ENCODE results near the gene RPTN.

RPTN gene

DNA sequence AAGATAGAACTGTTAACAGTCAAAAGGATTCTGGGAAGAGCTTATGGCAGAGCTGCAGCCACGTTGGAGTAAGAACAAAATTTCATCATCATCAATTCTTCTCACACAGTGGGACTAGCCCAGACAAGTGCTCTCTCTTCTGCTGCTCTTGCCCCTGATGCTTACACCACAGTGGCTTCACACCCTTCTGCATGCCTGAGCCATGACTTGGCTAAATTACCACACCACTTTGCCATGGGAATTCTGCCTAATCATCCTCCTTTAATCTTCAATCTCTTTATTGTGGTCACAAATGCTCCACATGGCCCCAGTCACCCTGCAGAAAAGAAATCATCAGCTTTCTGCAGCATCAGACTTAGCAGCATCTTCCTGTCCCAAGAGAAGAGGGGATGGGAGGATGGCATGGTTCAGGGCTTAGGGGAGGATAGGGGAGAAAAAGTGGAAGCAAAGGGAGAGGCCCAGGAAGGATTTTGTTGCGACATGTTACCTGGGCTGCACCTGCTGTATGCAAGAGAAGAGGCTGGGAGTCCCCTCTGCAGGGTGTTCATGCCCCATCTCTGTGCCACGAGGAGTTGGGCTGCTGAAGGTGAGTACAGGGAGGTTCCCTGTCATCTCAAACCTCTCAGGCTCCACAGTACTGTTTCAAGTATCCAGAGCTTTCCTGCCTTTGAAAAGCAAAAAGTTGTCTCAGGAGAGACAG, 9.0 kb upstream of the RPTN start:
- no peak for DNase-seq
- H3K9me3 ChIP-seq (ENCODE audit: severe bottlenecking): no peaks in the 10 kb centered on the region
- peaks cover 98% of the 10 kb centered on the region for H3K27me3 ChIP-seq (ENCODE audit: insufficient read depth, low read depth, severe bottlenecking)
- TF ChIP-seq, protein P1, sequence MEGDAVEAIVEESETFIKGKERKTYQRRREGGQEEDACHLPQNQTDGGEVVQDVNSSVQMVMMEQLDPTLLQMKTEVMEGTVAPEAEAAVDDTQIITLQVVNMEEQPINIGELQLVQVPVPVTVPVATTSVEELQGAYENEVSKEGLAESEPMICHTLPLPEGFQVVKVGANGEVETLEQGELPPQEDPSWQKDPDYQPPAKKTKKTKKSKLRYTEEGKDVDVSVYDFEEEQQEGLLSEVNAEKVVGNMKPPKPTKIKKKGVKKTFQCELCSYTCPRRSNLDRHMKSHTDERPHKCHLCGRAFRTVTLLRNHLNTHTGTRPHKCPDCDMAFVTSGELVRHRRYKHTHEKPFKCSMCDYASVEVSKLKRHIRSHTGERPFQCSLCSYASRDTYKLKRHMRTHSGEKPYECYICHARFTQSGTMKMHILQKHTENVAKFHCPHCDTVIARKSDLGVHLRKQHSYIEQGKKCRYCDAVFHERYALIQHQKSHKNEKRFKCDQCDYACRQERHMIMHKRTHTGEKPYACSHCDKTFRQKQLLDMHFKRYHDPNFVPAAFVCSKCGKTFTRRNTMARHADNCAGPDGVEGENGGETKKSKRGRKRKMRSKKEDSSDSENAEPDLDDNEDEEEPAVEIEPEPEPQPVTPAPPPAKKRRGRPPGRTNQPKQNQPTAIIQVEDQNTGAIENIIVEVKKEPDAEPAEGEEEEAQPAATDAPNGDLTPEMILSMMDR (IDR thresholded peaks at IDR 0.05; ENCODE audit: low read depth, low read length): no peak
- no peaks in the 10 kb centered on the region for H3K36me3 ChIP-seq
- H3K4me3 ChIP-seq (ENCODE audit: low read depth, low read length): no peak overlapping the region
- no peak overlapping the region for H3K27ac ChIP-seq

DNA sequence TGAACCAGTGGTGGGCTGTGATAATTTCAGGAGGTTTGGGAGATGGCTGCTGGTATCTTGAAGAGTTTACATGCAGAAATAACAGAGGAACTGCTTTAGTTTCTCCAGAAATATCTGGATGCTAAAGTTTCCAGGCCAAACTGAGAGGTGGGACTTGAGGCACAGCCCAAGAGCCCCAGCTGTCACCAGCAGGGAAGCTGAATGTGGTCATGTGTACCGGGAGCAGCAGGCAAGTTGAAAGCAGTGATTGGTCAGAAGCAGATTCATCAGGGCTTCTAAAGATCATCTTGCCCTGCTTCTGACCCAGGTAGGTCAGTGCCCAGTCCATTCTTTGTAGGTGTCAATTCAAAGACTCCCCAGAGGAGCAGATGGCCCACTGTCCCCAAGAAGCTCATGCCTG, 7.9 kb upstream of the RPTN start:
- Histone ChIP-seq H3K36me3 (no peaks in the 10 kb centered on the region), H3K4me3 (ENCODE audit: low read depth, low read length) (no peak overlapping the region), H3K27ac (no peak overlapping the region), H3K9me3 (ENCODE audit: severe bottlenecking) (no peaks in the 10 kb centered on the region), H3K27me3 (ENCODE audit: insufficient read depth, low read depth, severe bottlenecking) (peaks cover 98% of the 10 kb centered on the region)
- no peak for DNase-seq
- TF ChIP-seq, protein P1 (IDR thresholded peaks at IDR 0.05; ENCODE audit: low read depth, low read length): no peak

DNA sequence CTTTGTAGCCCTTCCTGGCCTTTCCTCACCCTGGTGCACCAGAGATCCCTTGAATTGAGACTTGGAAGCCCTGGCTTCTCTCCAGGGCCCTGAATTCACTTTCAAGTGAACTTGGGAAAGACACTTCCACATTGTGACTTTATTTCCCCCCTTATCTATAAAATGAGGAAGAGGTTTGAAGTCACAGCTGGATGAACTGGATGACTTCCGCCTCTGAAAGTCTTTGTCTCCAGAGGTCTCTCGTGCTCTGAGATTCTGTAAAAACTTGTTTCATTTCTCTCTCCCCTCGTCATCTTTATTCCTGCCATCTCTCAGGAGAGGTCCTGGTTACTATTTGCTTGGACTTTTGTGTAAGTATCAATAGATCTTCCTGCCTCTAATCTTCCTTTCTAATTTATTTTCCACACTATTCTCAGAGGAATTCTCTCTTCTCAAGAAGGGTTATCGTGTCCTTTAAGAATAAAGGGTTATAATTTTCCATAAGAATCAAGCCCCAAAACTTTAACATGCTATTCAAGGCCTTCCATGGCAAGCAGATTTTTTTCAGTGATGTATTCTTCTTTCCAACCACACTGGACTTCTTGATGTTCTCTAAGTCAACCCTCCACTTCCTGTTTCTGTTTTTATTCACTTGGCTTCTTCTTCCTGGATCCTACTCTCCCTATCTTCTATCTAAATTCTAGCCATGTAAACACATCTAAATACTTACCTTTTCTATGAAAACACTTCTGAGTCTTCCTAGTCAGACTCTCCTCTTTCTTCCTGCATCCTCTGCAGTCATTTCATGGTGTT, 6.5 kb upstream of the RPTN start:
- TF ChIP-seq, protein P1 (IDR thresholded peaks at IDR 0.05; ENCODE audit: low read depth, low read length): no peak
- Histone ChIP-seq H3K9me3 (ENCODE audit: severe bottlenecking) (no peaks in the 10 kb centered on the region), H3K27me3 (ENCODE audit: insufficient read depth, low read depth, severe bottlenecking) (peaks cover 98% of the 10 kb centered on the region), H3K27ac (no peak overlapping the region), H3K36me3 (no peaks in the 10 kb centered on the region), H3K4me3 (ENCODE audit: low read depth, low read length) (no peak overlapping the region)
- no peak for DNase-seq

DNA sequence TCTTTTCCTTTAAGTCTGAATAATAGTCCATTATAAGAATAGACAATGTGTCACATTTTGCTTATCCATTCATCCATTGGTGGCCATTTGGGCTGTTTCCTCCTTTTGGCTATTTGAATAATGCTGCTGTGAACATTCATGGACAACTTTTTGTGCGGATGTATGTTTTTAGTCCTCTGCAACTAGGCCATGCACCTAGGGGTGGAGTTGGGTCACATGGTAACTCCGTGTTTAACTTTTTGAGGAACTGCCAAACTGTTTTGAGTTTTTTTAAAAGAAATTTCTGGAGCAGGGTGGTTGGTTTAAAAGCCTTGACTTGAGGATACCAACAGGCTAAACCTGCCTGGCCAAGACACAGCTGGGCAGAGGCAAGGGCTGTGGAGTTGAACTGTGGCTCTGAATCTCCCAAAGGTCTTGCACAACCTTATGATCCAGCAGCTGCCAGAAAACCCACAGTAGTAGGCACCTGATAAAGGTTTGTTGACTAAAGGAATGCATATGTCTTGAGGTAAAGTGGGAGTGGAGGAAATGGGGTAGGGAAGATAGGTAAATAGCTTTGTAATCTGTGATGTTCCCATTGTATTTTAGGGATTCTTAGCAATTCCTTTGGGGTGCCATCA, 5.6 kb upstream of the RPTN start:
- H3K36me3 ChIP-seq: no peaks in the 10 kb centered on the region
- H3K9me3 ChIP-seq (ENCODE audit: severe bottlenecking): no peaks in the 10 kb centered on the region
- no peak overlapping the region for H3K27ac ChIP-seq
- H3K4me3 ChIP-seq (ENCODE audit: low read depth, low read length): no peak overlapping the region
- DNase-seq: no peak
- peaks cover 98% of the 10 kb centered on the region for H3K27me3 ChIP-seq (ENCODE audit: insufficient read depth, low read depth, severe bottlenecking)
- TF ChIP-seq, protein P1 (IDR thresholded peaks at IDR 0.05; ENCODE audit: low read depth, low read length): no peak

DNA sequence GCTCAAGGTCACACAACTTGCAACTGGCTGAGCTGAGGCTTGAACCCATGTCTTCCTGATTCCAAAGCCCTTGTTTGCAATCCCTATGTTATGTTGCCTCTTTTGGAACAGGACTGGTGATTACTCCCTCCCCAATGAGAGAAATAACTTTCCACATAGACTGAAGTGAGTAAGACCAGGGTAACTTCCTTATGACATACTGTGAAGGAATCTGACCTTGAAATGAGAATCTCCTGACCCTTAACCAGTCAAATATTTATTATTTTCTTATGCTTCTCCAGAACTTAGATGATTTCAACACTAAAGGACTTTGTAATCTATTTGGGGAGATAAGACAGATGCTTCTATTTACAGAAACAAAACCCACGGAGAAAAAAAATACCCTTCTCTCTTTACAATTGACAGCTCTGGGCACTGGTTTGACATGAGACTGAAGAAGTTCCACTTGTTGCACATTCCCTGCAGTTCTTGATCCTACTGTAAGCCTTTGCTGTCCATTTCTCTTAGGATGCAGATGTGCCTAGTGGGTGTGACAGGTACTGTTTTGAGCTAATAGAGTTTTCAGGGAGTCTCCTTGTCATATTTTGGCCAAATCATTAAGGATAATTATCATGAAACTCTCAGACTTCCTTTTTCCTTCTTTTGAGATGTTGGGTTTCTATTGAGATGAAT, 3.9 kb upstream of the RPTN start:
- no peaks in the 10 kb centered on the region for H3K9me3 ChIP-seq (ENCODE audit: severe bottlenecking)
- H3K4me3 ChIP-seq (ENCODE audit: low read depth, low read length): no peak overlapping the region
- H3K27ac ChIP-seq: no peak overlapping the region
- peaks cover 98% of the 10 kb centered on the region for H3K27me3 ChIP-seq (ENCODE audit: insufficient read depth, low read depth, severe bottlenecking)
- TF ChIP-seq, protein P1 (IDR thresholded peaks at IDR 0.05; ENCODE audit: low read depth, low read length): no peak
- no peak for DNase-seq
- no peaks in the 10 kb centered on the region; the same call in 1 of the 2 replicates for H3K36me3 ChIP-seq

All from WERI-Rb-1 (cell line).